WERI-Rb-1 (cell line): ENCODE measurements around the gene OR4D11.
A peak's percentile ranks its signal among the peaks of the same experiment; 100 is the strongest.
"Not testable (repeated sequence)": the region's sequence is repeated elsewhere in the genome, so short reads cannot be mapped to it uniquely, and the experiment has no call there.

Experiments
- DNase-seq: peaks from one replicate; pipeline ENCODE4 v3.0.0-alpha.2; 2020
- H3K27ac ChIP-seq: fragments of 250-450 bp; sonication (Bioruptor Pico); 2 replicates; pipeline ENCODE4 v1.5.1; 2020; ENCODE audit warnings: mild to moderate bottlenecking, moderate library complexity
- H3K27me3 ChIP-seq: fragments of 250-450 bp; sonication (Bioruptor Pico); 2 replicates; pipeline ENCODE4 v1.5.1; 2021; ENCODE audit warnings: mild to moderate bottlenecking, low read depth, moderate library complexity; ENCODE audit not compliant: insufficient read depth, severe bottlenecking
- H3K36me3 ChIP-seq: fragments of 250-450 bp; sonication (Bioruptor Pico); 2 replicates; pipeline ENCODE4 v1.5.1; 2020; ENCODE audit warnings: mild to moderate bottlenecking, moderate library complexity
- H3K4me3 ChIP-seq: 2 replicates; pipeline ENCODE4 v1.5.1; 2011; ENCODE audit warnings: low read depth, mild to moderate bottlenecking, control low read depth, low read length
- H3K9me3 ChIP-seq: fragments of 250-450 bp; sonication (Bioruptor Pico); 2 replicates; pipeline ENCODE4 v1.5.1; 2021; ENCODE audit warnings: mild to moderate bottlenecking, moderate library complexity; ENCODE audit not compliant: severe bottlenecking
- TF ChIP-seq, protein P1 (sequence below): IDR thresholded peaks from 2 replicates; pipeline ENCODE4 v1.5.1; 2011; ENCODE audit warnings: low read depth, mild to moderate bottlenecking, control low read depth, inconsistent platforms, low read length

Gene OR4D11

DNA sequence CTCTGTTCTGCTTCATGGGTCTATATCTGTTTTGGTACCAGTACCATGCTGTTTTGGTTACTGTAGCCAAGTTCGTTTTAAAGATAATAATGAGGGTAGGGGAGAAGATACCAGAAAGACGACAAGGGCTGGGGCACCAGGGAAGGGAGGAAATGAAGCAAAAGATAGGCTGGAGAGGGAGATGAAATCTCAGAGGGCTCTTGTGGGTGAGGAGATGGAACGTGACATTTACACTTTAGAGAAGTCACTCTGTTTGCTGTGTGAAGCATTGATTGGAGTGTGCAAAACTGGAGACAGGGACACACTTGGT lies 41.4 kb downstream of the OR4D11 start:
- DNase-seq: no peak
- no peaks in the 10 kb centered on the region for H3K27me3 ChIP-seq
- no peaks in the 10 kb centered on the region for H3K9me3 ChIP-seq
- no peak overlapping the region for H3K27ac ChIP-seq
- no peak overlapping the region for H3K4me3 ChIP-seq
- no peaks in the 10 kb centered on the region for H3K36me3 ChIP-seq
- TF ChIP-seq, protein P1, sequence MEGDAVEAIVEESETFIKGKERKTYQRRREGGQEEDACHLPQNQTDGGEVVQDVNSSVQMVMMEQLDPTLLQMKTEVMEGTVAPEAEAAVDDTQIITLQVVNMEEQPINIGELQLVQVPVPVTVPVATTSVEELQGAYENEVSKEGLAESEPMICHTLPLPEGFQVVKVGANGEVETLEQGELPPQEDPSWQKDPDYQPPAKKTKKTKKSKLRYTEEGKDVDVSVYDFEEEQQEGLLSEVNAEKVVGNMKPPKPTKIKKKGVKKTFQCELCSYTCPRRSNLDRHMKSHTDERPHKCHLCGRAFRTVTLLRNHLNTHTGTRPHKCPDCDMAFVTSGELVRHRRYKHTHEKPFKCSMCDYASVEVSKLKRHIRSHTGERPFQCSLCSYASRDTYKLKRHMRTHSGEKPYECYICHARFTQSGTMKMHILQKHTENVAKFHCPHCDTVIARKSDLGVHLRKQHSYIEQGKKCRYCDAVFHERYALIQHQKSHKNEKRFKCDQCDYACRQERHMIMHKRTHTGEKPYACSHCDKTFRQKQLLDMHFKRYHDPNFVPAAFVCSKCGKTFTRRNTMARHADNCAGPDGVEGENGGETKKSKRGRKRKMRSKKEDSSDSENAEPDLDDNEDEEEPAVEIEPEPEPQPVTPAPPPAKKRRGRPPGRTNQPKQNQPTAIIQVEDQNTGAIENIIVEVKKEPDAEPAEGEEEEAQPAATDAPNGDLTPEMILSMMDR: no peak

DNA sequence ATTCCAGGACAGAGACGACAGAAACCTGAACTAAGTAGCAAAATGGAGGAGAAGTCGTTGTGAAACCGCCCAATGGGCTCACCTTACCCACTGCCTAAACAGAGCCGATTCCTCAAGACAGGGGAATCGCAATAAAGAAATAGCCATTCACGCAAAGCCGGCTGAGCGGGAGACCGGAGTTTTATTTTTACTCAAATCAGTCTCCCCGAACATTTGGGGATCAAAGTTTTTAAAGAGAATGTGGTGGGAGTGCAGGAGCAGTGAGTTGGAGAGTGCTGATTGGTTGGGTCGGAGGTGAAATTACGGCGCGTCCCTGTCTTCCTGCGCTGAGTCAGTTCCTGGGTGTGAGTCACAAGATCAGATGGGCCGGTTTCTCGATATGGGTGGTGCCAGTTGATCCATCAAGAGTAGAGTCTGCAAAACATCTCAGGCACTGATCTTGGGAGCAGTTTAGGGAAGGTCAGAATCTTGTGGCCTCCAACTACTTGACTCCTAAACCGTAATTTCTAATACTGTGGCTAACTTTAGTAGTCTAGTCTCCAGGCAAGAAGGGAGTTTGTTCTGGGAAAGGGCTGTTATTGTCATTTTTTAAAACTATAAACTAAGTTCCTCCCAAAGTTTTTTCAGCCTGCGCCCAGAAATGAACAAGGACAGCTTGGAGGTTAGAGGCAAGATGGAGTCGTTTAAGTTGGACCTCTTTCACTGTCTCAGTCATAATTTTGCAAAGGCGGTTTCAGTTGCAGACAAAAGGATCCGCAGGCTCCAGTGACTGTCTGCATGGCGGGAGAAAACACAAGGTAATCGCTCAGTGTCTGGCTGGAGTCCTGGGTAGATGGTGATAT lies 42.0 kb downstream of the OR4D11 start:
- TF ChIP-seq, protein P1: no peak
- Histone ChIP-seq H3K27ac (no peak overlapping the region), H3K4me3 (no peak overlapping the region)

DNA sequence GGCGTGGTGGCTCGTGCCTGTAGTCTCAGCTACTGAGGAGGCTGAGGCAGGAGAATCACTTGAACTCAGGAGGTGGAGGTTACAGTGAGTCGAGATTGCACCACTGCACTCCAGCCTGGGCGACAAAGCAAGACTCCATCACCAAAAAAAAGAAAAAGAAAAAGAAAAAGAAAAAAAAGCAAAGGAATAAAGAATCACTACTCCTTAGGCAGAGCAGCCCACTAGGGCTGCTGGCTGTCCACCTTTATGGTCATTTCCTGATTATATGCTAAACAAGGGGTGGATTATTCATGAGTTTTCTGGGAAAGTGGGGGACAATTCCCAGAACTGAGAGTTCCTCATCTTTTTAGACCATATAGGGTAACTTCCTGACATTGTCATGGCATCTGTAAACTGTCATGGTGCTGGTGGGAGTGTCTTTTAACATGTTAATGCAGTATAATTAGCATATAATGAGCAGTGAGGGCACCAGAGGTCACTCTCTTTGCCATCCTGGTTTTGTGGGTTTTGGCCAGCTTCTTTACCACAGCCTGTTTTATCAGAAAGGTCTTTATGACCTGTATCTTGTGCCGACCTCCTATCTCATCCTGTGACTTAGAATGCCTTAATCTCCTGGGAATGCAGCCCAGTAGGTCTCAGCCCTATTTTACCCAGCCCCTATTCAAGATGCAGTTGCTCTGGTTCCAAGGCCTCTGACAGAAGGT lies 44.4 kb downstream of the OR4D11 start:
- not testable (repeated sequence) for H3K27ac ChIP-seq, DNase-seq

More for the DNA sequence above, 42.0 kb downstream of the OR4D11 start:
- H3K9me3 ChIP-seq: no peaks in the 10 kb centered on the region
- no peak for DNase-seq
- H3K36me3 ChIP-seq: no peaks in the 10 kb centered on the region
- H3K27me3 ChIP-seq: no peaks in the 10 kb centered on the region

DNA sequence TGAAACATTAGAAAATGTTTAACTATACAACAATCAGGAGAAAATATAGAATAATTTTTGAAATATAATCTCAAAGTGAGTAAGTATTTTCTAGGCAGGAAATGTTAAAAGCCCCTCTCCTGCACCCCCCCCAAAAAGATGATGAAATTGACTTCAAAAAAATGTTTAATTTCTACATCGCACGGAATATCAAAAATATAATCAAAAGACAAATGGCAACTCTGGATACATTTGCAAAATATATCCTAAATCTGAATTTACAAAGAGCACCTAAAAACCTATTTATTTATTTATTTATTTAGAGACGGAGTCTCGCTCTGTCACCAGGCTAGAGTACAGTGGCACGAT lies 44.9 kb downstream of the OR4D11 start:
- TF ChIP-seq, protein P1: no peak
- no peak overlapping the region for H3K4me3 ChIP-seq
- H3K27ac ChIP-seq: no peak overlapping the region

More for the DNA sequence above, 44.4 kb downstream of the OR4D11 start:
- not testable (repeated sequence) for H3K27me3 ChIP-seq, H3K36me3 ChIP-seq, H3K4me3 ChIP-seq, H3K9me3 ChIP-seq

DNA sequence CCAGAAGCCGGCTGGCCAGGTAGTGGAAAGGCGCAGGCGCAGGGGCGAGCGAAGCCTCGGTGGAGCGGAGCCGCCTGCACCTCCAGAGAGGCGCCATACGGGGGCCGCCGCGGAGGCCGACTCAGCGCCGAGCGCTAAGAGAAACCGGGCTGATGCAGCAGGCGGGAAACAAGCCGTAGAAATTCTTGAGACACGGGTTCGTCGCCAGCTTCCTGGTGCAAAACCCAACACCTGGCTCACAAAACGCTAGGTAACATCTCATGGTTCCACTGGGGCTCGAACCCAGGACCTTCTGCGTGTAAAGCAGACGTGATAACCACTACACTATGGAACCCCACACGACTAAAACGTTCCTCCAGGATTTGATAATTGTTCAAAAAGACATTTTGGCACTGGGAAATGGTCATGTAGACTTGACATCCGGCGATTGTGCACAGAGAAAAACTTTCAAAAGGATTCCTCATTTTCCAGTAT lies 47.0 kb downstream of the OR4D11 start:
- TF ChIP-seq, protein P1: peak; percentile 29; the same call in 1 of the 2 replicates
- Histone ChIP-seq H3K27me3 (no peaks in the 10 kb centered on the region), H3K4me3 (peak overlapping the region; percentile 53), H3K9me3 (no peaks in the 10 kb centered on the region), H3K36me3 (no peaks in the 10 kb centered on the region), H3K27ac (peak overlapping the region; percentile 87)
- DNase-seq: peak; percentile 89

More for the DNA sequence above, 44.9 kb downstream of the OR4D11 start:
- Histone ChIP-seq H3K36me3 (no peaks in the 10 kb centered on the region), H3K27me3 (no peaks in the 10 kb centered on the region), H3K9me3 (no peaks in the 10 kb centered on the region)
- DNase-seq: no peak

DNA sequence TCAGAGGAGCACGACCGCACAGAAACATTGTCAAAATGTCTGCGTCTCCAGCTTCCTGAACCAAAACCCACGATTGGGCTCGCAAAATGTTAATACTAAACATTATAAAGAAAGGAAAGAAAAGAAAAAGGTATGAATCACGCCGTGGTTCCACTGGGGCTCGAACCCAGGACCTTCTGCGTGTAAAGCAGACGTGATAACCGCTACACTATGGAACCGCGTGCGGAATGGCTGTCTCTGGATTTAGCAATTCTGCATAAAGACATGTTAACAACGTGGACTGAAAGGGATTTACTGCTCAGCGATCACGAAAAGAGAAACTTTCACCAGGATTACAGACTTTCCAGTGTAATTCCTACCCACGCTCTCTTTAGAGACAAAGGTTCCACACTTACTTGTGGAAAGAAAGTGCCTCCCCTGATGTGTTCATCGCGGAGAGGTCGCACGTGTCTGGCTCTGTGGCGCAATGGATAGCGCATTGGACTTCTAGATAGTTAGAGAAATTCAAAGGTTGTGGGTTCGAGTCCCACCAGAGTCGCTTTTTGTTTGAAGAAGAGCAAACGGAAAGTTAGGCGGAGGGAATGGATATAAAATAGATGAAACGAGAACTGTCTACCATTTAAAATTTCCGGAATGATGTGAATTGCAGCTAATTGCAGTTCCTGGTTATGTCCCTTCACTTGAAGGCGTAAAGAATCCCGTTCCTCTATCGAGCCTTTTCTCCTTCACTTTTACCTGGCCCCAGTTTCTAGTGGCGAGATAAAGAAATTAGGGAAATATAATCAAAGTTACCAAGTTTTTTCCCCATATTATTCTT lies 47.7 kb downstream of the OR4D11 start:
- peak overlapping the region; percentile 53 for H3K4me3 ChIP-seq
- DNase-seq: peak; percentile 71

More for the DNA sequence above, 47.7 kb downstream of the OR4D11 start:
- Histone ChIP-seq H3K9me3 (no peaks in the 10 kb centered on the region), H3K27me3 (no peaks in the 10 kb centered on the region), H3K36me3 (no peaks in the 10 kb centered on the region), H3K27ac (peak overlapping the region; percentile 87)
- TF ChIP-seq, protein P1: no peak
